Measurements from ENCODE around the gene CHML. TPM values are rescaled to one million over a fixed set of nuclear protein-coding genes. Genes with fewer than 3 reads are reported as not detected.

The CHML gene
- total and polyA plus RNA-seq, 7 donors: 2.4 to 10.7 (median 5.0) TPM

DNA sequence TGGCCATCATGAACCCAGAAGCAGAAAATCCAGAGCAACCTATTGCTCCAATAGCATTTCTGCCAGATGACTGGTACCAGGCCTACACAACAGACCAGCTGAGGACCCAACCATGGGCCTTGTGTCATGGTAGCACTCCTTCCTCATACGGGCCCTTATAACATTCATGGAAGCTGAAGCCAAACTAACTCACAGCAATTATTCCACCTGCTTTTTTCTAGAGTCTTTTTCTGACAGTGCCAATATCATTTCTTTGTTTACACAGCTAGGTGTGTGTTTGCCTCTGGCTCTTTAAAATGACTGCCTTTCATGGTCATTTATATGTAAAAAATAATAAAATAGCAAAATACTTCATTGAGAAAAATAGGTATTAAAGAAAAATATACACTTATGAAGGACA lies 8.0 kb upstream of the CHML start:
- ATAC-seq (no peak), DNase-seq (no peak)
- 68 to 94% (median 74%) methylated on average over 1 of the region's 1 CpG for WGBS, 3 donors
- H3K36me3 ChIP-seq (ENCODE audit: insufficient read depth in 1 of 2, low read depth in 1 of 2): no peaks in the 10 kb centered on the region
- intact Hi-C loops (cut with DNase I): loop anchor here in 1 of 2 donors (10.0 kb wide), 1 partner anchor 197 kb away; the partner anchor contains the start of gene EXO1
- no peaks in the 10 kb centered on the region for H3K9me3 ChIP-seq
- no peak overlapping the region for H3K4me3 ChIP-seq
- peaks cover 0 to 7% (median 0%) of the 10 kb centered on the region in 3 donors for H3K27me3 ChIP-seq (ENCODE audit: insufficient read depth in 3 of 3, low read length in 2 of 3)
- H3K27ac ChIP-seq: no peak overlapping the region
- no peak for TF ChIP-seq CTCF (IDR thresholded peaks at IDR 0.05)
- no peaks in the 10 kb centered on the region for H3K4me1 ChIP-seq

DNA sequence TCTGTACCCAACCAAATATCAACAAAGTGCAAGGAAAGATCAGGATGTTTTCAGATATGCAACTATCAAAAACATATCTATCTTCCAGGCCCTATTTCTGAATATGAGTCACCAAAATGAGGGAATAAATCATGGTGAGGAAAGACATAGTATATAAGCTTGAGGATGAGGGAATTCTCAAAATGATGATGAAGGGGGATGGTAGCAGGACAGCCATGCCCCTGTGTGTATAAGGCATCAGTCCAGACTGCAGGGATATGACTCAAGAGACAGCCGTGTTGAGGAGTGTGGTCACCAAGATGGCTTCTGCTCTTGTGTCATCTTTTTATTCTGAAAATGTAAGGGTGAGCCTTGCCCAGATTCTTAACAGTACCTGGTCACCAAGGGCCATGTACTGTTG lies 7.5 kb upstream of the CHML start:
- Histone ChIP-seq H3K4me3 (no peak overlapping the region), H3K27ac (no peak overlapping the region), H3K36me3 (ENCODE audit: insufficient read depth in 1 of 2, low read depth in 1 of 2) (no peaks in the 10 kb centered on the region), H3K4me1 (no peaks in the 10 kb centered on the region), H3K27me3 (ENCODE audit: insufficient read depth in 3 of 3, low read length in 2 of 3) (peaks cover 0 to 7% (median 0%) of the 10 kb centered on the region in 3 donors), H3K9me3 (no peaks in the 10 kb centered on the region)
- intact Hi-C loops (cut with DNase I): loop anchor here in 1 of 2 donors (10.0 kb wide), 1 partner anchor 197 kb away; the partner anchor contains the start of gene EXO1
- 63 to 71% (median 71%) methylated on average over 1 of the region's 1 CpG for WGBS, 3 donors
- ATAC-seq (no peak), DNase-seq (no peak)
- no peak for TF ChIP-seq CTCF (IDR thresholded peaks at IDR 0.05)

DNA sequence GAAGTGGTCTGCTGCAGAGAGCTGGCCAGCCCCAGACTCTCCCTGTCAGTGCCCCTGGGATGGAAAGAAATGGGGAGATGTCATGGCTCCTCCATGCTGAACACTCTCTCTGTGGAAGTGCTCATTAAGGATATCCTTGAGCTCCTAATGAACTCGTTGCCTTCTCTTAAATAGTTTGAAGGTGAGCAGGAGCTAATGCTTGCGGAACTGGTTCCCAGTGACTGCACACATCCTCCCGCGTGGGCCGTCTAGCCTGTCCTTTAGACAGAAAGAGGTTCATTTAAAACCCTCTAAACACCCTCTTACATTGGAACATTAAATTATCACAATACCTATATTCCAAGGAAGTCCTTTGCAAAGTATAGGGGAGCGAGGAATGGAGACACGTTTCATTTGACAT lies 6.0 kb upstream of the CHML start:
- no peak overlapping the region for H3K27ac ChIP-seq
- H3K4me3 ChIP-seq: no peak overlapping the region
- no peaks in the 10 kb centered on the region for H3K9me3 ChIP-seq
- DNase-seq: no peak
- peaks cover 0 to 7% (median 0%) of the 10 kb centered on the region in 3 donors for H3K27me3 ChIP-seq (ENCODE audit: insufficient read depth in 3 of 3, low read length in 2 of 3)
- H3K36me3 ChIP-seq (ENCODE audit: insufficient read depth in 1 of 2, low read depth in 1 of 2): no peaks in the 10 kb centered on the region
- no peak for TF ChIP-seq CTCF (IDR thresholded peaks at IDR 0.05)
- WGBS, 3 donors: 87 to 91% (median 89%) methylated on average over 7 of the region's 7 CpGs
- no peaks in the 10 kb centered on the region for H3K4me1 ChIP-seq
- ATAC-seq: no peak
- intact Hi-C loops (cut with DNase I): loop anchor here in 1 of 2 donors (10.0 kb wide), 1 partner anchor 199 kb away; the partner anchor contains the start of gene EXO1

DNA sequence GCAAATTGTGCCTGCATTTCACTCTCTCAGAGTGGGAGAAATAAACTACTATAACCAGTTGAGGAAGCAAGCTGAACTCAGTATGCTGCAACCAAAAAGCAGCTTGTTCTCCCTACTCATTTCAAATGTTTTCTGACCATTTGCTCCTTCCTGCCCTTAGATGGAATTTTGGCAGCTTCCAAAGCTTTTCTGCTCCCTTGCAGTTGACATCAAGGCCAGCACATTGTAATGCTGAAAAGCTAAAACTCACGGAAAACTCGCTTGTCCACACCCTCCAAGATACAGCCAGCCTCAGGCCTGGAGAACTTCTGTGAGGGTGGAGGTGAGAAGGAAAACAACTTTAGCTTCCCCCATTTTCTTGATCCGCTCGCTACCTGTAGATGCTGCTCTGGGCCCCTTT lies 5.0 kb upstream of the CHML start:
- no peak overlapping the region for H3K4me3 ChIP-seq
- no peaks in the 10 kb centered on the region for H3K4me1 ChIP-seq
- intact Hi-C loops (cut with DNase I): loop anchor here in 1 of 2 donors (10.0 kb wide), 1 partner anchor 200 kb away; the partner anchor contains the start of gene EXO1
- no peak overlapping the region for H3K27ac ChIP-seq
- ATAC-seq (no peak), DNase-seq (no peak)
- H3K36me3 ChIP-seq (ENCODE audit: insufficient read depth in 1 of 2, low read depth in 1 of 2): no peaks in the 10 kb centered on the region
- peaks cover 0 to 2% (median 0%) of the 10 kb centered on the region in 3 donors for H3K27me3 ChIP-seq (ENCODE audit: insufficient read depth in 3 of 3, low read length in 2 of 3)
- TF ChIP-seq CTCF (IDR thresholded peaks at IDR 0.05): no peak
- no peaks in the 10 kb centered on the region for H3K9me3 ChIP-seq
- WGBS, 3 donors: 61 to 66% (median 62%) methylated on average over 4 of the region's 4 CpGs

GRCh38 chr1:241644259-241644658 lies 4.1 kb upstream of the CHML start:
- TF ChIP-seq CTCF (IDR thresholded peaks at IDR 0.05): no peak
- no peak for DNase-seq
- intact Hi-C loops (cut with DNase I): loop anchor here (5.0 to 10.0 kb wide), 3 partner anchors 127 to 203 kb away; partner anchors contain the start of genes EXO1 (in 2 of the 2) and FH (in 1 of the 2)
- no peak for ATAC-seq
- Histone ChIP-seq H3K9me3 (no peaks in the 10 kb centered on the region), H3K36me3 (ENCODE audit: insufficient read depth in 1 of 2, low read depth in 1 of 2) (no peaks in the 10 kb centered on the region), H3K4me3 (no peak overlapping the region), H3K4me1 (no peaks in the 10 kb centered on the region), H3K27me3 (ENCODE audit: insufficient read depth in 3 of 3, low read length in 2 of 3) (no peaks in the 10 kb centered on the region), H3K27ac (no peak overlapping the region)
- WGBS, 3 donors: 90 to 96% (median 94%) methylated on average over 2 of the region's 2 CpGs

Data from psoas muscle (tissue), 8 donors.